HUES64 (cell line): ENCODE results near the gene TSEN15.

Source experiments
- H3K27ac ChIP-seq: 2 replicates; pipeline ENCODE4 v1.7.0; 2013; ENCODE audit warnings: low read depth, low read length, inconsistent platforms
- H3K27me3 ChIP-seq: 2 replicates; pipeline ENCODE4 v1.6.1; 2013; ENCODE audit warnings: mild to moderate bottlenecking, low read length; ENCODE audit not compliant: insufficient read depth
- H3K36me3 ChIP-seq: 2 replicates; pipeline ENCODE4 v1.6.1; 2013; ENCODE audit warnings: mild to moderate bottlenecking, low read length; ENCODE audit not compliant: insufficient read depth
- H3K4me1 ChIP-seq: 2 replicates; pipeline ENCODE4 v1.6.1; 2013; ENCODE audit warnings: mild to moderate bottlenecking, low read length, moderate library complexity; ENCODE audit not compliant: insufficient read depth
- H3K4me3 ChIP-seq: 2 replicates; pipeline ENCODE4 v1.5.1; 2013; ENCODE audit warnings: mild to moderate bottlenecking, low read length, moderate library complexity
- H3K9ac ChIP-seq: 2 replicates; pipeline ENCODE4 v1.6.1; 2013; ENCODE audit warnings: mild to moderate bottlenecking, low read depth, low read length
- H3K9me3 ChIP-seq: 2 replicates; pipeline ENCODE4 v1.6.1; 2013; ENCODE audit warnings: low read depth, low read length; ENCODE audit not compliant: insufficient read depth
- WGBS: fragments of 150-250, 120-280 bp; methylation state at CpG from one replicate; pipeline ENCODE4 v1.1.7; 2013; ENCODE audit warnings: missing lambda C conversion rate; 5-methylcytosine and 5-hydroxymethylcytosine counted together

Gene TSEN15

DNA sequence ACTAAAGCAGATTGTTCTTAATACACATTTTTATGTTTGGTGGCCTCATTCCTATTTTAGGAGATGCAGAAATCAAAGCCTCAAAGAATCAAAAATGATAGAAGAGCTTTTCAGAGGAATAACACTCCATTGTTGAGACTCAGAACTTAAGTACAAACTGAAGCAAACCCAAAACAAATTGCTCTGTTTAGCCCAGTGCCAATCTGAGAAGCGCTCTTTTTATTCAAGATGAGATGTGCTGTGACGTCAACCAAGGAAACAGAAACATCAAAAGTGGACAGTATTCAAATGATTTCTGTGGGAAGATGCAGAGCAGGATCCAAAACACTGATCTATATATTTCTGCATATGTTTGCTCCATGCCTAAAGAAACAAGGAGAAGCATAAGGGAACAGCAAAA is 32.0 kb upstream of the TSEN15 start:
- WGBS: 100% methylated on average over 2 of the region's 2 CpGs
- Histone ChIP-seq H3K36me3 (no peaks in the 10 kb centered on the region), H3K9me3 (no peaks in the 10 kb centered on the region), H3K4me3 (no peak overlapping the region), H3K4me1 (peaks cover 12% of the 10 kb centered on the region; the same call in 1 of the 2 replicates), H3K9ac (no peak overlapping the region), H3K27me3 (peaks cover 8% of the 10 kb centered on the region), H3K27ac (no peak overlapping the region)

DNA sequence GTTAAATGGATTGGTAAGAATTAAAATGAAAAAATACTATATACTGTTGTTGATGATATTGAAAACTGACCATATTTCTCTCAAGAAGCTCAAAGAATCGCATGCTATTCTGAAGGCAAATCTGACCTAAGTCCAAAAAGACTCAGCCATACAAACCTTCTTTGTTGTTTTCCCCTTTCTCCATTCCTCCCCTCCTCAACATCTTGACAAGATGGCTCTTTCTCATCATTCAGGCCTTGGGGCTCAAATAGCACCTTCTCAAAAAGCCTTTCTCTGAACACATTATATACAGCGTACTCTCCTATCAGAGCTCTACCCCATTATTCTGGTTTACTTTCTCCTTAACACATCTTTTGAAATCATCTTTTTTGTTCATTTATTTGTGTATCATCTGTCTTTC is 31.2 kb upstream of the TSEN15 start:
- H3K4me3 ChIP-seq: no peak overlapping the region
- H3K27me3 ChIP-seq: peaks cover 14% of the 10 kb centered on the region
- no peak overlapping the region for H3K27ac ChIP-seq
- H3K4me1 ChIP-seq: peaks cover 19% of the 10 kb centered on the region
- H3K9me3 ChIP-seq: no peaks in the 10 kb centered on the region
- no peak overlapping the region for H3K9ac ChIP-seq
- H3K36me3 ChIP-seq: no peaks in the 10 kb centered on the region
- WGBS: 95% methylated on average over 2 of the region's 2 CpGs

DNA sequence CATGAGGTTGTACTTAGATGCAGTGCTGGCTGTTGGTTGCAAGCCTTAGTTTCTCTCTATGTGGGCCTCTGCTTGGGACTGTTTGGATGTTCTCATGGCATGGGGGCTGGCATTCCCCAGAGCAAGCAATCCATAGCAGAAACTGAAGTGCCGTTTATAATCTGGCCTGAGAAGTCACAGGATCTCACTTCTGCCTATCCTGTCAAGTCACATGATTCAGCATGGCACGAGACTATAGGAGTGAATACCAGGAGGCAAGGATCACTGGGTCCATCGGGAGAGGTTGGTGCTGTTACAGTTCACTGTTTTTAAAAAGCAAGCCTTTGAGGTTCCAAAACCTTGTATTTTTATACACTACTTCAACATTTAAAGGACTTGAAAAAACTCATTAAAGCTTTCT is 30.7 kb upstream of the TSEN15 start:
- Histone ChIP-seq H3K27ac (no peak overlapping the region), H3K4me3 (no peak overlapping the region), H3K36me3 (no peaks in the 10 kb centered on the region), H3K4me1 (peaks cover 25% of the 10 kb centered on the region), H3K9ac (no peak overlapping the region), H3K27me3 (peaks cover 19% of the 10 kb centered on the region), H3K9me3 (no peaks in the 10 kb centered on the region)
- WGBS: 87% methylated on average over 3 of the region's 3 CpGs

DNA sequence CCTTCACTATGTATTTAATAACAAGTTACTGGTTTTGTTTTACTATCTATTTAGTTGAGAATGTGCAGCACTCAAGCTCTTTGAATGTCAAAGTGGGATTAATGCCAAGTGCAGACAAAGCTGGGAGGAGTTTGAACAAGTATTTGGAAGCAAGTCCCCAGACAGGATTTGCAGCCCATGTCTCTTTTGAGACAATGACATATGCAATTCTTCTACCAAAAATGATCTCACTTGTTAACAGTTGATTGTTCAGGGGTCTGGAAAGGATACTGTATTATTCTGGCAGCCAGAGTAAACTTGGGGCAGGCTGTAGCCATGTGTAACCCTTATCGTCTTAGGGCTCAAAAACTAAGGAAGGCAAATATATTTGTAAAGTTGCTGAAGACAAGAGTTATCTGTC is 29.8 kb upstream of the TSEN15 start:
- H3K4me1 ChIP-seq: peaks cover 26% of the 10 kb centered on the region
- WGBS: 100% methylated on average over 1 of the region's 1 CpG

DNA sequence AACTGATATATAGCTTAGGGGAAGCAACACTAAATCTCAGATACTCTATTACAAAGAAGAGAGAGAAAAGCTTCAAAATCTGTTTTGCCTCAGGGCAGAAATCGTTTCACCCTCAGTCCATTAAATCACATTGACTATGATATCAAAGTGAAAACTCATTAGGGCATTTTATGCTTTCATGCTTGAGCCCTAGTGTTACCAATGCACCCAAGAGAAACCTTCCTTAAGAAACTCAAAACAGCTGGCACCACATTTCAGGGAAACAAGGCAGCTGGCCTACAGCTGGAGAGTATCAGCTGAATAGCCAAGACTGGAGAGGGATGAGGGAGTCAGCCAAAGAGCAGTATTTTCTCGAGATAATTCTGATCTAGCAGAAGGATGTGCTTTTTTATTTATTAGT is 28.9 kb upstream of the TSEN15 start:
- H3K9ac ChIP-seq: no peak overlapping the region
- H3K27me3 ChIP-seq: peaks cover 33% of the 10 kb centered on the region
- no peak overlapping the region for H3K27ac ChIP-seq
- H3K9me3 ChIP-seq: no peaks in the 10 kb centered on the region
- H3K4me3 ChIP-seq: no peak overlapping the region
- WGBS: 77% methylated on average over 2 of the region's 2 CpGs
- H3K4me1 ChIP-seq: peaks cover 28% of the 10 kb centered on the region
- no peaks in the 10 kb centered on the region for H3K36me3 ChIP-seq

More for the DNA sequence above, 29.8 kb upstream of the TSEN15 start:
- Histone ChIP-seq H3K9ac (no peak overlapping the region), H3K36me3 (no peaks in the 10 kb centered on the region), H3K27me3 (peaks cover 28% of the 10 kb centered on the region), H3K4me3 (no peak overlapping the region), H3K27ac (no peak overlapping the region), H3K9me3 (no peaks in the 10 kb centered on the region)

DNA sequence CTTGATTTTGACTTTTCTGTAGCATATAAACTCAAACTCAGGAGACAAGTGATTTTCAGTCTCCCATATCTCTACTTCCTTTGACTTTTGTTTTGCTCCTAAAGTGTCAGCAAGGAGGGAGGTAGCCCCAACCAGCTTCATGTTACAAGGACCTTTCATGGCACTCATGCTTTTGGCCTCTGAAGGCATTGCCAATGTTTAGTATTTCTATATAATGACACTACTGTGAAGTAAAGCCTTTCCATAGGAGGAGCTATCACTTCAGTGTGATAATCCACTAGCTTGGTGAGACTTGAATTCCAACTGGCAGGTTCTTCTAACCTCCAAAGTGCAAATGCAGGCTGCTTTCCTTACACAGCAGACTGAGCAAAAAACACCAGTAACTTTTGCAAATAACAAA is 28.4 kb upstream of the TSEN15 start:
- Histone ChIP-seq H3K36me3 (no peaks in the 10 kb centered on the region), H3K4me1 (peaks cover 32% of the 10 kb centered on the region), H3K9ac (no peak overlapping the region), H3K9me3 (no peaks in the 10 kb centered on the region), H3K4me3 (no peak overlapping the region), H3K27ac (no peak overlapping the region), H3K27me3 (peaks cover 33% of the 10 kb centered on the region)

DNA sequence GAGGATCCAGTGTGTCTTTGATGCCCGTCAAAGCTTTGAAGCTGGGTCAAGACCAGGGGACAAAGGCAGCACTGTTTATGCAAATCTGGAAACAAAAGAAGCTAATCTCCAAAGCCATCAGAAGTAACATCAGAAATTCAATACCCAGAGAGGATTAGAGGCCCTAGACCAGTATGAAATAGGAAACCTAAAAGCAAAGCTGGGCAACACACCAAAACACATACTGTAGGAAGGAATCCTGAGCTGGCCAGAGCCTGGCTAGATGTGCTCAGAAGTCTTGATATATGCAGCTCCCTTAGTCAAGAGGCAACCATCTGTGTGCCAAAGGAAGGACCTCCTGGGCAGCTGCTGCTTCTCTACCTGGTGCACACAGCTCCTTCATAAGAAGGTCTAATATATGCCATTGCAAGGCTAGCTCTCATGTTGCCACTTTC is 26.3 kb upstream of the TSEN15 start:
- H3K27ac ChIP-seq: no peak overlapping the region
- H3K9me3 ChIP-seq: no peaks in the 10 kb centered on the region
- H3K36me3 ChIP-seq: no peaks in the 10 kb centered on the region
- H3K27me3 ChIP-seq: peaks cover 33% of the 10 kb centered on the region
- H3K9ac ChIP-seq: no peak overlapping the region
- WGBS: 18% methylated on average over 1 of the region's 1 CpG
- H3K4me1 ChIP-seq: peaks cover 32% of the 10 kb centered on the region
- no peak overlapping the region for H3K4me3 ChIP-seq

DNA sequence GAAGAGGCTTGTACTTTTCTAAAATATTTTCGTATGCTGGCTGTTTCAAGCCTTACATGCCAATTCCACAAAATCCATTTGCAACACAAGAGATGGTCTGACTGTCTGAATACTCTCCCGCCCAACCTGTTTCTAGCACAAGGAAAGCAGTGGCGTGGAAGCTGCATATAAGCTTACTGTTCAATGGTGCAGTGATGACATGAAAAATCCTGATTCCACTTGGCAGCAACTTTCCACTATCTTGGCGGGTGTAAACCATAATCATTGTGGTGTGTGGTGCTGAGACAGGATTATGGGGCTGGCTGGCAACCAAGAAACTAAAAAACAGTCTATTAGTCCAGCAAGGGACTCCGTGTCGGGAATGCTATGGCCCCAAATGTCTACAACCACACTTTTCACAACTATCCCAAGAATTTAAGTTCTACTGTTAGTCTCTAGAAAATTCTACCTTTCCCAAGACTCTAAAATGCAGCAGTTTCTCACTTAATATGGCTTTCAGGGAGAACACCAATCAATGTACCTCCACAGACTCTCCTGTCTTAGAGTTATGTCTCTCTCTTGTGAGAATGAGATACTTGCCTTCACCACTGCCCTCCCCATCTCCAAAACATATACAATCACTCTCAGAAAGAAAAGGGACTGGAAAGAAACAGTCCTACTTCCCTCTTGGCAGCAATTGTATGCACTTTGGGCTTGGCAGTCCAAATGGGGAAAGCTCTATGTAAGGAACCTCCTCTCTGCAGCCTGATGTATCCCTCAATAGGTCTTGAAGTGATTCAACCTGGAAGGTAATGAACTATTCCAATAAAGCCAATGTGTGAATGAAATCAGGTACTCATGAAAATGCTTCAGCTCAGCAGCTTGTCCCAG is 23.5 kb upstream of the TSEN15 start:
- Histone ChIP-seq H3K27ac (no peak overlapping the region), H3K27me3 (peaks cover 46% of the 10 kb centered on the region), H3K4me3 (no peak overlapping the region), H3K9me3 (no peaks in the 10 kb centered on the region), H3K4me1 (peaks cover 28% of the 10 kb centered on the region), H3K36me3 (no peaks in the 10 kb centered on the region), H3K9ac (no peak overlapping the region)
- 80% methylated on average over 6 of the region's 6 CpGs for WGBS

DNA sequence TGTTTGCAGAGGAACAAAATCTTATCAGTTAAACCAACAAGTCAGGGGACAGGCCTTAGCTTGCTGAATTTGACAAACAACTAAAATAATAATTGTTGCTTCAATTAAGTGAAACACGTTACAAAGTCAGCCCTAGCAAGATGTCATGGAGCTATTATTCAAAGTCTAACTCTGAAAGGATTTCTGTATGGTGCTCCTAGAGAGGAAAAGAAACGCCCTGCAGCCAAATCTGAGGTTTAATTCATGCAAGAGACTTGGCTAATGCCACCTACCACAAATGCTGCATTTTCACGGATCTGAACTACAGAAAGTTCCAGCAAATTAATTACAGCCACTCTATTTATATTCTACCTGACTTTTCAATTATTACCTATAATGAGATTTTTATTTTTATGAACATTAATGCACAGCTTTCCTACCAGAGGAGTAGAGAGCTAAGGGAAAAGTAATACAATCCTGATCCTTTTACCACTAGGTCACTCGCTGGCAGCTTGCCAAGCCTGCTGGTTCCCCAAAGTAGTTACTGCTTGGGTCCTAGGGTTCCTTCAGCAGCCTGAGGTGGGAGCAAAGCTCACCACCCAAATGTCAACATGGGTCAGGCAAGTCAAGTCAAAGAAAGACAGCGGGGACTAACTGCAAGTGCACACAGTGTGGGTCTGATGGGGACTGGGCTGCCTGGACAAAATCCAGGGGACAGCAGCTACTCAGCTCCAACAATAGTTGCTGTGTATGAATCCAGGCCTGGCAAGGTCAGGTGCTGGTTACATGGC is 22.5 kb upstream of the TSEN15 start:
- H3K9ac ChIP-seq: no peak overlapping the region
- peaks cover 49% of the 10 kb centered on the region for H3K27me3 ChIP-seq
- H3K36me3 ChIP-seq: no peaks in the 10 kb centered on the region
- H3K9me3 ChIP-seq: no peaks in the 10 kb centered on the region
- peaks cover 25% of the 10 kb centered on the region for H3K4me1 ChIP-seq
- WGBS: 87% methylated on average over 5 of the region's 5 CpGs
- H3K4me3 ChIP-seq: no peak overlapping the region
- H3K27ac ChIP-seq: no peak overlapping the region

DNA sequence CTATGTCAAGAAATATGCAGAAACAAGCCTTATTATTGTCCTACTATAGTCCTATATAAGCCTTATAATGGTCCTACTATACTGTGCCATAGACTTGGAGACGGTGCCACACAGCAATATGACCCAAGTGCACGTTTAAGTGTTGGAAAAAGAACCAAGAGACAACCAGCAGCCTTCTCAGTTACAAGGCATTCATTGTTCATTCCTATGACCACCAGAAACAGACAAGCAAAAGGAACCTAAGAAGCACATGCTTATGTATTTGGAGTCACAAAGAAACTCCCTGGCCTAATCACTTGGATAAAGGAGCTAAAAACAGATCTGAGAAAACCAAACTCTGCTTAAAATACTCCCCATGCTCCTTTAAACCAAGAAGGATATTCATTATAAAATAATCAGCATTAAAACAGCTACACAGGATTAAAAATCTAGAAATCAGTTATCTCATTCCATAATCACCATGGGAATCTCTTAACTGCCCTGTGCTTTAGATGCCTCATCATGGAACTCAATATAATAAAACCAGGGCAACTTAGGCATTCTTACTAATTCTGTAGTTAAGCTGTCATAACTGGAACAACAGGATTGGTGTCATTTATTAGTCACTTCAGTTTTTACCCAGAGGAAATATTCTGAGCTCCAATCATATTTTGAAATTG is 21.0 kb upstream of the TSEN15 start:
- H3K9me3 ChIP-seq: no peaks in the 10 kb centered on the region
- H3K9ac ChIP-seq: no peak overlapping the region
- WGBS: 94% methylated on average over 2 of the region's 2 CpGs
- no peaks in the 10 kb centered on the region for H3K36me3 ChIP-seq
- peaks cover 15% of the 10 kb centered on the region for H3K4me1 ChIP-seq
- no peak overlapping the region for H3K4me3 ChIP-seq
- no peak overlapping the region for H3K27ac ChIP-seq
- H3K27me3 ChIP-seq: peaks cover 55% of the 10 kb centered on the region

DNA sequence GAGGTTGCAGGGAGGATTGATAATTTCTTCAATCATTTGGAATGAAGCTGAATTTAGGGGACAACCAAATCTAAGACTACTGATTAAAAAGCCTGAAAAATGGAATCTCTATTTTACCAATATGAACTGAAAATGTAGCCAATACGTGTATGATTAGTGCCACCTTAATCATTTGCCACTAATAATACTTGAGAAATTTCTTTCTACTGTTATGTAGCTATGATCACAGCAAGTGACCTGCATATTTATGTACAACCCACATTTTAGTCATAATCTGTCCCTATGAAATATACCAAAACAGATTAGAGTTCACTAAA is 20.5 kb upstream of the TSEN15 start:
- Histone ChIP-seq H3K9ac (no peak overlapping the region), H3K27me3 (peaks cover 55% of the 10 kb centered on the region), H3K36me3 (no peaks in the 10 kb centered on the region), H3K27ac (no peak overlapping the region), H3K4me1 (peaks cover 13% of the 10 kb centered on the region), H3K9me3 (no peaks in the 10 kb centered on the region), H3K4me3 (no peak overlapping the region)
- no CpG with 5 or more reads among the region's 1 CpG for WGBS
